Measurements from ENCODE around the gene PEX1. TPM values are rescaled to one million over a fixed set of nuclear protein-coding genes. Genes with fewer than 3 reads are reported as not detected.

Gene PEX1
- total RNA-seq, 1 donor from 2014 or later = 7.1 TPM

- TF ChIP-seq, protein P1, sequence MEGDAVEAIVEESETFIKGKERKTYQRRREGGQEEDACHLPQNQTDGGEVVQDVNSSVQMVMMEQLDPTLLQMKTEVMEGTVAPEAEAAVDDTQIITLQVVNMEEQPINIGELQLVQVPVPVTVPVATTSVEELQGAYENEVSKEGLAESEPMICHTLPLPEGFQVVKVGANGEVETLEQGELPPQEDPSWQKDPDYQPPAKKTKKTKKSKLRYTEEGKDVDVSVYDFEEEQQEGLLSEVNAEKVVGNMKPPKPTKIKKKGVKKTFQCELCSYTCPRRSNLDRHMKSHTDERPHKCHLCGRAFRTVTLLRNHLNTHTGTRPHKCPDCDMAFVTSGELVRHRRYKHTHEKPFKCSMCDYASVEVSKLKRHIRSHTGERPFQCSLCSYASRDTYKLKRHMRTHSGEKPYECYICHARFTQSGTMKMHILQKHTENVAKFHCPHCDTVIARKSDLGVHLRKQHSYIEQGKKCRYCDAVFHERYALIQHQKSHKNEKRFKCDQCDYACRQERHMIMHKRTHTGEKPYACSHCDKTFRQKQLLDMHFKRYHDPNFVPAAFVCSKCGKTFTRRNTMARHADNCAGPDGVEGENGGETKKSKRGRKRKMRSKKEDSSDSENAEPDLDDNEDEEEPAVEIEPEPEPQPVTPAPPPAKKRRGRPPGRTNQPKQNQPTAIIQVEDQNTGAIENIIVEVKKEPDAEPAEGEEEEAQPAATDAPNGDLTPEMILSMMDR (IDR thresholded peaks at IDR 0.05; ENCODE audit: insufficient read depth, low read depth, low read length) = no peak
- TF ChIP-seq EZH2 (IDR thresholded peaks at IDR 0.05; ENCODE audit: insufficient read depth, low read length) = no peak
- no peaks in the 10 kb centered on the region for H3K9me3 ChIP-seq (ENCODE audit: insufficient read depth, low read depth, low read length)
- H3K9ac ChIP-seq (ENCODE audit: low read length) = no peak overlapping the region
- no peak overlapping the region for H2AFZ ChIP-seq (ENCODE audit: low read depth, low read length)
- peaks cover 9% of the 10 kb centered on the region for H3K27me3 ChIP-seq (ENCODE audit: insufficient read depth, low read length)
- peaks cover 4% of the 10 kb centered on the region for H3K9me3 Mint-ChIP-seq (ENCODE audit: unreplicated experiment)
- no peak overlapping the region for H3K27ac ChIP-seq (ENCODE audit: low read depth, low read length)
- no peaks in the 10 kb centered on the region for H3K79me2 ChIP-seq (ENCODE audit: insufficient read depth, low read length)
- H3K4me1 Mint-ChIP-seq (ENCODE audit: low read depth, unreplicated experiment) = peaks cover 2% of the 10 kb centered on the region
- DNase-seq (ENCODE audit: low read depth) (no peak), FAIRE-seq (no peak)
- no peaks in the 10 kb centered on the region for H3K36me3 Mint-ChIP-seq (ENCODE audit: low read depth, unreplicated experiment)
- H4K20me1 ChIP-seq (ENCODE audit: insufficient read depth, low read length) = no peaks in the 10 kb centered on the region
- H3K27ac Mint-ChIP-seq (ENCODE audit: unreplicated experiment) = peak overlapping the region; percentile 38
- H3K36me3 ChIP-seq (ENCODE audit: insufficient read depth, low read length) = no peaks in the 10 kb centered on the region
- no peaks in the 10 kb centered on the region for H3K4me1 ChIP-seq (ENCODE audit: insufficient read depth, low read length)
- H3K4me2 ChIP-seq (ENCODE audit: low read length) = no peak overlapping the region
- H3K4me3 Mint-ChIP-seq (ENCODE audit: unreplicated experiment) = no peak overlapping the region
- no peaks in the 10 kb centered on the region for H3K27me3 Mint-ChIP-seq (ENCODE audit: low read depth, unreplicated experiment)
- H3K4me3 ChIP-seq (ENCODE audit: insufficient read depth, low read depth, low read length) = no peak overlapping the region
Observed at GRCh38 chr7:92437956-92438491, 90.3 kb downstream of the PEX1 start.

Other genes with a start within 250 kb of the PEX1 start
- 22.5 and 23.1 TPM in 2 replicates for gene GATAD1, start 81.0 kb downstream of the PEX1 start, total RNA-seq
- 0.19 TPM in 1 of 2 replicates, not detected in the other for gene ERVW-1, start 50.6 kb downstream of the PEX1 start, total RNA-seq
- 9.7 and 10.3 TPM in 2 replicates for gene RBM48, start 275 bp upstream of the PEX1 start, total RNA-seq
- 20.4 and 26.1 TPM in 2 replicates for gene FAM133B, start 61.9 kb upstream of the PEX1 start, total RNA-seq